Measurements from ENCODE around the gene ENPP3.

GRCh38 chr6:131656667-131657066 is 19.6 kb downstream of the ENPP3 start:
- TF ChIP-seq CTCF (IDR thresholded peaks at IDR 0.05) = no peak
- no peak for TF ChIP-seq POLR2A (IDR thresholded peaks at IDR 0.05)
